B cell (primary cell): Measurements from ENCODE around the gene ZFP36L1.

ENCODE experiments used
- EZH2 ChIP-seq: IDR thresholded peaks from 2 replicates; pipeline ENCODE4 v1.6.1; 2012; ENCODE audit warnings: borderline replicate concordance, low read depth, mild to moderate bottlenecking, moderate library complexity, low read length; ENCODE audit not compliant: insufficient read depth, poor library complexity, severe bottlenecking
- TF ChIP-seq, protein P1 (sequence below): fragments of 200-600 bp; IDR thresholded peaks from one replicate; pipeline ENCODE4 v1.8.0; 2022; ENCODE audit warnings: antibody characterized with exemption, mild to moderate bottlenecking

DNA sequence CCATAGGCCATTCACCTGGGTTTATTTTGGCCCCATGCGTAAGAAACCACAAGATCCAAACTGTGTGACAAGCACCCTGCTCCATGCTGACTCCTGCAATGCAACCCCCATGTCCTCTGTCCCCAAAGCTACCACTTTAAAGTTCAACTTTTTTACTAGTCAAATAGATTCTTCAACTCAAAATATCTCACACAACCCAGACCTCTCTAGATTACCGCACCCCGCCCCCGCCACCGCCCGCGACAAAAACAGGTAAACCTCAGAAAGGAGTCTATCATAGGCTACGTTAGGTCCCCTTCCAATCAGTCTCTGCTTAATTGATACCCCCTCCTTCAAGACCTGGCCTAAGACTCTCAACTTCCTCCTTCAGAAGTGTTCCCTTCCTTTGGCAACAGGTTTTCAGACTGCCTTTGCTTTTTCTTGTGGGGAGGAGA, 2.2 kb downstream of the ZFP36L1 start:
- TF ChIP-seq EZH2 = no peak
- TF ChIP-seq, protein P1, sequence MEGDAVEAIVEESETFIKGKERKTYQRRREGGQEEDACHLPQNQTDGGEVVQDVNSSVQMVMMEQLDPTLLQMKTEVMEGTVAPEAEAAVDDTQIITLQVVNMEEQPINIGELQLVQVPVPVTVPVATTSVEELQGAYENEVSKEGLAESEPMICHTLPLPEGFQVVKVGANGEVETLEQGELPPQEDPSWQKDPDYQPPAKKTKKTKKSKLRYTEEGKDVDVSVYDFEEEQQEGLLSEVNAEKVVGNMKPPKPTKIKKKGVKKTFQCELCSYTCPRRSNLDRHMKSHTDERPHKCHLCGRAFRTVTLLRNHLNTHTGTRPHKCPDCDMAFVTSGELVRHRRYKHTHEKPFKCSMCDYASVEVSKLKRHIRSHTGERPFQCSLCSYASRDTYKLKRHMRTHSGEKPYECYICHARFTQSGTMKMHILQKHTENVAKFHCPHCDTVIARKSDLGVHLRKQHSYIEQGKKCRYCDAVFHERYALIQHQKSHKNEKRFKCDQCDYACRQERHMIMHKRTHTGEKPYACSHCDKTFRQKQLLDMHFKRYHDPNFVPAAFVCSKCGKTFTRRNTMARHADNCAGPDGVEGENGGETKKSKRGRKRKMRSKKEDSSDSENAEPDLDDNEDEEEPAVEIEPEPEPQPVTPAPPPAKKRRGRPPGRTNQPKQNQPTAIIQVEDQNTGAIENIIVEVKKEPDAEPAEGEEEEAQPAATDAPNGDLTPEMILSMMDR = no peak
